Amygdala (tissue), 56 donors: ENCODE data around the gene TUBB2B.
"Not testable (repeated sequence)": the region's sequence is repeated elsewhere in the genome, so short reads cannot be mapped to it uniquely, and the experiment has no call there.

Experiments
- DNase-seq, 56 donors: peaks; one replicate each; lab custom pipeline; 2025; lab: John Stamatoyannopoulos, UW

TUBB2B gene

GRCh38 chr6:3258720-3259490, 31.5 kb upstream of the TUBB2B start, which contains the start of gene PSMG4:
Gene PSMG4 (plus strand): TSS chr6:3258947. CDS start chr6:3259023, 76 bp downstream.
- peak in 55 of 56 donors; percentile 56 to 94 (median 86) for DNase-seq

DNA sequence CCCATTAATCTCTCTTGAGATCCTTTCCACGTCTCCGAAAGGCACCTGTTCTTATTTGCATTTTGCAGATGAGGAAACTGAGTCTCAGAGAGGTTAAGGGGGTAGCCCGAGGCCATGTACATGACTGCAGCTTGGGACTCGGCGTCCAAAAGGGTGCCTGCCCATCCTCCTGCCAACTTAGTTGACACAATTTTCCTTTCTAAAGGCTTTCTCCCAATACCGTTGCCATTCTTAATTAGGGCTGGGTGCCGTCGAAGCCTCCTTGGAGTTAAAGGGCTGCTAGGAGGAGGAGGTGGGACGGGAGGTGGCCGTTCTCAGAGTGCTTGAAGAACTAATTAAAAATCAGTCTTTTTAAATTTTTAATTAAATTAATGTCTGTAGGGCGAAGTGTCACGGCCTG, 30.7 kb upstream of the TUBB2B start:
- DNase-seq, result no peak

DNA sequence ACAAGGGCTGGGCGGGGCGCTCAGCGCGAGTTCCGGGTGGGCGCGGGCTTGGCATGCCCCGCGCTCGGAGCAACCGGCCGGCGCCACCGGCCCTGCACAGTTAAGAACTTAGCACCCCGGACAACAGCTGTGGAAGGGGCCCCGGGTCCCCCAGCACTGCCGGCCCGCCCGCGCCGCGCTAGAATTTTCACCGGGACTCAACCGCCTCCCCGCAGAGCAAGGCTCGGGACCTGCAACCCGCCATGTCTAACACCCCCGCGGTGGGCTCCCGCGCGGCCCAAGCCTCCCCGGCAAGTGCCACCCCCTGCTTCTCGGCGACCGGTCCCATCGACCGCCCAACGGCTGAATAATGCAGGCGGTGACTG, 26.1 kb upstream of the TUBB2B start:
- DNase-seq, result no peak

GRCh38 chr6:3252861-3253596, 25.6 kb upstream of the TUBB2B start:
- DNase-seq, result no peak

- no peak for DNase-seq
Observed at GRCh38 chr6:3252369-3252768, 24.9 kb upstream of the TUBB2B start.

DNA sequence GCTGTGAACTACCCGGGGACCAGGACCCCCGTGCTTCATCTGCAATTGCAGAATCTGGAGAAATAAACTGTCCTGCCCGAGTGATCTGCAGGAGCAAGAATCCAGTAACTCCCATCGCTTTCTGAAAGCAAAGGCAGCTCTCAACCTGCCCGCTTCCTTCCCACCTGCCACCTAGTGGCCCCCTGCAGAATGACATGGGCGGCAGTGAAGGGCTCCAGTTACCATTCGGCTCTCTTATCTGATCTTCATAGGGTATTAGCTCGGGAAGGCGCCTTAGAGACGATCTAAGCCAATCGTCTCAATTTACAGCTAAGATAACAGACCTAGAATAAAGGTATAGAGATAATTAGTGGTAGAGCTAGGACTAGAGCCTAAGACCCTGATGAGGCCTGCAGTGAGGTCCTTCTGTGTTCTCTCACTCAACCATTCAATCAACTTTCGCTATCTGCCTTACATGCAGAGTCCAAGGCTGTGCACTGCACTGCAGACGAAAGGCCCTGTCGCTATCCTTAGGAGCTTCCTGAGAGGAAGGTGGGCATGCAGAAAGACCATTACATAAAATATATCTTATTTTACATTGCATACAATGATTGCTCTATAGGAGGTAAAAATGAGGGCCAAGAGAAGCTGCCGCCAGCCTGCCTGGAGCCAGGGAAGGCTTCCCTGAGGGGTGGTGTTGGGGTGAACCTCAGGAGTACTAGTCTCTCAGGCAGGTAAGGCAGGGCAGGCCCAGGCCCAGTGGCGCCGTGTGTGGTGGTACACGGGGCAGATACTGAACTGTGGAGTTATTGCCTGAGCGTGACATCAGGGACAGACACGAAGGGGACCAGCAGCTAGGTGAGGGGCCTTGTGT, 24.2 kb upstream of the TUBB2B start:
- DNase-seq, result peak in 54 of 56 donors; percentile 12 to 83 (median 60)

DNA sequence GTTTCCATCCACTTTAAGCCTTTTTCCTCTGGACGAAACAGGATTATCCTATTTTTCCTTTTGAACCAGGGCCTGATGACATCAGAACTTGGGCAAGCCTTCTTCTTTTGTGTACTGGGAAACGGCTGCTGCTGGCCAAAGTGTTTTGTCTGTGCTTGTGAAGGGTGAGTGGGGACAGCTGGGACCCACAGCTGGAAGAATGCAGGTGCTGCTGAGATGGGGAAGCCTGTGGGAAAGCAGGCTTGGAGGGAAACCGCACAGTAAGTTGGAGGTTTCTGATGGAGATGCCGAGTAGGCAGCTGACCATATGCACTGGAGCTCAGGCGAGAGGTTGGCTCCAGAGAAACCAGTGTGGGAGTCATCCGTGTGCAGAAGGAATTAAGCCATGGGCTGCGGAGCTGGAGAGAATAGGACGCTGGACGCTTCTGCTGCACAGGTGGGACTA, 22.8 kb upstream of the TUBB2B start:
- peak in 7 of 56 donors; percentile 13 to 46 (median 24) for DNase-seq

- DNase-seq, result no peak
Observed at GRCh38 chr6:3249821-3250220, 22.4 kb upstream of the TUBB2B start.

DNA sequence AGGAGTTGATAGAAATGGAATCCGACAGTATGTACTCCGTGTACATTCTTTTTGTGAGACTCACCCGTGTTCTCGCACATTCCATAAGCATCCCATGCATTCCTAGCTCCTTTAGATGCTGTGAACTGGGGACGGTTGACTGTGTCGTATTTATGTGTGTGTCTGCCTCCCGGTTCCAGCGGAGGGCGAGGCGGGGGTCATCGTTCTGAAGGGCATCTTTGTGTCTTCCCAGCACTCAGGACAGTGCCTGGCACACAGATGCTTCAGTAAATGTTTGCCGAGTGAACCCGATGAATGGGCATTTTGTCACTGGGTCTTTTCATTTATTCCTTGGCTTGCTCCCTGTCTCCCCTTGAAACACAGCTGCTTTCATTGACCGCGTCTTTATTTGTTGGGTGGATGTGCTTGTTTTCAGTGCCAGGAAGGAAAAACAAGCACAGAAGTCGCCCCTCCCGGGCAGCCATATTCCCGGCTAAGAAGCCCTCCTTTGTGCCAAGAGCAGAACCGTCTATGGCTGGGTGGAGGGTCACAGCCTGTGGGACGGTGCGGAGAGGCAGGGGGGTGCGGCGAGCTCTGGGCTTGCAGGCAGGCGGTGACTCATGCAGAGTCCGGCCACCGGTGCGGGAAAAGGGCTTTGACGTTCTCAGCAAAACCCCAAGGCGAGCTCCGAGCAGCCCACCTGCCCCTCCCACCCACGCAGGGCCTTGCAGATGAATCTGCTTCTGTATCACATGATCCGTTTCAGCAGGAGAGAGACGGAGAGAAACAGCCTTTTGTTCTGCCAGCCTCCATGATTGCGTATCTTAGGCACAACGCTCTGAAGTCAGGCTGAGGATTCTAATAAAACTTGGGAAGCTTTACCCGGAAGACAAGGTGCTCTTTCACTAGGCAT, 20.0 kb upstream of the TUBB2B start:
- peak; percentile 34 to 98 (median 89) for DNase-seq

DNA sequence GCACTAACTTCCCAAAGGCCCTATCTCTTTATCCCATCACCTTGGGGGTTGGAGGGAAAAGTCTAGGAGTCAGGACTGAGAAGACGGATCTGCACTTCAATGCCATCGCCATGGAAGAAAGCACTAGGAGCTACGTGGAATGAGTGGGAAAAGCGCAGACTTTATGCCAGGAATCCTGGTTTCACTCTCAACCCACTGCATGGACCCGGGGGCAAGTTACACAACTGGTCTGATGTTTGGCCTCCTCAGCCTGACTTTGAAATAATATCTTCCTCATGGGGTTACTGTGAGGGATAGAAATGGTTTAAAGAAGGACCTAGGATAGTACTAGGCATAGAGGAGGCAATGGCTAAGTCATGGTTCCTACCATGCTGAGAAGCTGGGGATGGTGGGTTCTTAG, 17.8 kb upstream of the TUBB2B start:
- no peak for DNase-seq

DNA sequence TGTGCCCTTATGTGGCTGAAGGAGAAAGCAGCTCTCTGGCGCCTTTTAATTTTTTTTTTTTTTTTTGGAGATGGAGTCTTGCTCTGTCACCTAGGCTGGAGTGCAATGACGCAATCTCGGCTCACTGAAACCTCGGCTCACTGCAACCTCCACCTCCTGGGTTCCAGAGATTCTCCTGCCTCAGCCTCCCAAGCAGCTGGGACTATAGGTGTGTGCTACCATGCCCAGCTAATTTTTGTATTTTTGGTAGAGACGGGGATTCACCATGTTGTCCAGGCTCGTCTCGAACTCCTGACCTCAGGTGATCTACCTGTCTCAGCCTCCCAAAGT, 17.3 kb upstream of the TUBB2B start:
- not testable (repeated sequence) for DNase-seq

DNA sequence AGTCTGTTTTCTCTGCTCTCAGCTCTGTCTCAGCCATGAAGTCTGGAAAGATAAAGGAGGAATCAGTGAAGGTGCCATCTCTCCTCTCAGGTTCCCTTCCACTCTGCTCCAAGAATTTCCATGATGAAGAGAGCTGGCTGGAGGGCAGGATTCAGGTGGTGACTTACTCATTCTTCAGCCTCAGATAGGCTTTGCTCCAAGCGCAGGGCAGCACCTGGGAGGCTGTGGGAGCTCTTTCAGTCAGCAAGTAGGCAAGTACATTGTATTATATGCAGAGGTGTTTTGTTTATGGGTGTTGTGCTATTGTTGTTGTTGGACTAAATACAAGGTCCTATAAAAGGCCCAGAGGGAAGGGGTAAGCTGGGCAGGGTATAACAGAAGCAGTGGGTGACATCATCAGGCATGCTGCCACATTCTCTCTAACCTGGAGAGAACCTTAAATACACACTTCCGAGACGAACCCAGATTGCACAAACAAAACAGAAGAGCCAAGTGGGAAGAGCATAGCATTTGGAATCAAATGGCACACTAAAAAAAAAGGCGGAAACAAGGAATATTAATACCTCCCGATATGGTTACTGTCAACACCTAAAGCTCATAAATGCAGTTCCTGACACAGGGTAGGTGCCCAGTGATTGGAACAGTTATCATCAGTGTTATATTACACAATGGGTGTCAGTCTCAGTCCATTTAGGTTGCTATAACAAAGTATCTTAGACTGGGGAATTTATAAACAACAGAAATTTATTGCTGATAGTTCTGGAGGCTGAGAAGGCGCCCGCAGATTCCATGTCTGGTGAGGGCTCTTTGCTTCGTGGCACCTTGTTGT, 16.8 kb upstream of the TUBB2B start:
- DNase-seq, result no peak

- DNase-seq, result no peak
Observed at GRCh38 chr6:3242768-3243167, 15.3 kb upstream of the TUBB2B start.

GRCh38 chr6:3241745-3242144, 14.3 kb upstream of the TUBB2B start:
- not testable (repeated sequence) for DNase-seq

- no peak for DNase-seq
Observed at GRCh38 chr6:3240595-3240994, 13.1 kb upstream of the TUBB2B start.

- no peak for DNase-seq
Observed at GRCh38 chr6:3239110-3239830, 11.8 kb upstream of the TUBB2B start.

GRCh38 chr6:3237761-3238662, 10.6 kb upstream of the TUBB2B start:
- no peak for DNase-seq
